GM21737 (cell line): ENCODE measurements around the gene IL3.
A peak's percentile ranks its signal among the peaks of the same experiment; 100 is the strongest.

Experiments used
- ATAC-seq: cut with Tn5 transposase; IDR thresholded peaks from one replicate; pipeline ENCODE4 v1.9.1; 2021; ENCODE audit warnings: mild to moderate bottlenecking, moderate library complexity; ENCODE audit not compliant: unreplicated experiment

The IL3 gene, protein sequence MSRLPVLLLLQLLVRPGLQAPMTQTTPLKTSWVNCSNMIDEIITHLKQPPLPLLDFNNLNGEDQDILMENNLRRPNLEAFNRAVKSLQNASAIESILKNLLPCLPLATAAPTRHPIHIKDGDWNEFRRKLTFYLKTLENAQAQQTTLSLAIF

GRCh38 chr5:132060501-132061161 lies at the start of gene IL3:
IL3 (plus strand) TSS chr5:132060655; CDS start chr5:132060707, 52 bp downstream.
- ATAC-seq = no peak

DNA sequence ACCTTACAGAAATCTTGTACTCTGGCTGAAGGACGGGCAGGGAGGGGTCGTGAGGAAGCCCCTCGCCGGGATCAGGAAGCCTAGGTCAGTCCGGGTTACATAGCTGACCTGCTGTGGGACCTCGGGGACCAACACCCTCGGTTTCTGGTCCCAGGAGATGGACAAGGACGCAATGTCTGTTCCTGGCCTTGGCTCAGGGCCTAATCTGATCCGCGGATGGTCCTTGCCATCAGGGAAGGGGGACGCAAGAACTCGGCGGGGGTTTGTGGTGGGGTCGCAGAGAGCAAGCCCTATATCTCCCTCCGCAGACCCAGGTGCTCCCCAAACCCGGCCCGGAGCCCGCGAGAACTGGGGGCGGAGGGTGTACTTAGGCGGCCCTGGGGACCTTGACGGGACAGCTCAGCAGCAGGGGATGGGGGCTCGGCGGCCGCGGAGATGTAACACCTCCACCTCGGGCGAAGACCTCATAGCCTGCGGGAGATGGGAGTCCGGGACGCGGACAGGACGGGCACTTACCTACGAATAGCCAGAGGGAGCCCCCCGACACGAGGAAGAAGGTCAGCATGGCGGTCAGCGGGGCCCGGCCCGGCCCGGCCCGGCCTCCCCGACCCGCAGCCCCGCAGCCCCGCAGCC lies 49.4 kb upstream of the IL3 start:
- no peak for ATAC-seq

GRCh38 chr5:132011622-132012343 lies 48.7 kb upstream of the IL3 start, which contains the start of gene ACSL6:
ACSL6 (minus strand) TSS chr5:132011658; CDS start chr5:132011553, 105 bp downstream.
- no peak for ATAC-seq

DNA sequence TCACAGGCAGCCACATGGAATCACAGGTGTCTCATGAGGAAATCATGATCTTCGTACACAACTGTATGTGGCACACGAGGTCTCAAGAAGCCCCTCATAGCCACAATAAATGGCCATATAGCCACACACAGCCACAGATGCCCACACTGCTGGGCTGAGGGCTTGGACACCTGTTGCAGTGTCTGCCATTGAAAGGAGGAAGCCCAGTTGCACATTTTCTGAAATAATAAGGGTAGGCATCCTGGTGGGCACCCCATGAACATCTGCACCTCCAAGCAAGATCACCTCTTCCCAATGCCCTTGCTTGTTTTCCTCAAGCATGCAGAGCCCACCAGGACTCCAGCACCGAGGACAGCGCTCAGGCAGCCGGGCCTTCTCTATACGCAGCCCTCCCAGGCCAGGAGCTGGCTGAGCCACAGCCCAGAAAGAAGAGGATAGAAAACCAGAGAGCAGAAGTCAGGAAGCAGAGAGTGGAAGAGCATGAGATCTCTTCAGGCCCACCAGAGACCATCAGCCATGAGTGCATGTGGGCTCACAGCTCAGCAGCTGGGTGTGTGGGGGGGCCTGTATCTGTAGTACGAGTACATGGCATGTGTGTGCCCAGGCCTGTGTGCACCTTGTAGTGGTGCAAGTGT lies 48.0 kb upstream of the IL3 start:
- no peak for ATAC-seq

DNA sequence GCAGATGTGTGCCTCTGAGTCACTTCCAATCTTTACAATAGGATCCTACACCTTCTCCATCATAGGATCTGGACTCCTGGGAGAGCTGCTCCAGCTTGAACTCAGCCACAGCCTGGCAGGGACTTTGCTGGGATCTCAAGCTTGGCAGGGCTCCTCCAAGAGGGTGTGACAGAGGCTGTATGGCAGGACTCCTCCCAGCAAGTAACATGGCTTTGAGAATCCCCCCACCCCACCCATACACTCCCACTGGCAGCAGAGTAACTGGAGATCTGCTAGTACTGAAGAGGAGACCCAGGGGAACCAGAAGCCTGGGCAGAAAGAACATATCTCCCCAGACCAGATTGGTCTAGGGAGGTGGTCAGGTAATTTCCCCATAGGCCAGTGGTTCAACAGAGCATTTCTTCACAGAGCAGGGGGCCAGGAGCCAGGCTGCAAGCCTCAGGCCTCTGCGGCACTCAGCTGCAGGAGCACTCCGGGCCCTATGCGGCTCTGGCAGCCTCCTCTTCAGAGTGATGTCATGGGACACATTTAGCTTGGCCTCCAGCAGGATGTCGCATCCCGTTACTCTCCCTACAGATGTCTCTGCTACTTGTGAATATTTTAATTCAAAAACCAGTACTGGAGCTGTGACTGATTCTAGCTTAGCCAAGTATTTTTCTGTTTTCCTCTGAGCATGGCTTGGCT lies 47.3 kb upstream of the IL3 start:
- no peak for ATAC-seq

- ATAC-seq = no peak
These were observed 46.7 kb upstream of the IL3 start for GRCh38 chr5:132013711-132014110.

- no peak for ATAC-seq
These were observed 43.7 kb upstream of the IL3 start for GRCh38 chr5:132016721-132017250.

DNA sequence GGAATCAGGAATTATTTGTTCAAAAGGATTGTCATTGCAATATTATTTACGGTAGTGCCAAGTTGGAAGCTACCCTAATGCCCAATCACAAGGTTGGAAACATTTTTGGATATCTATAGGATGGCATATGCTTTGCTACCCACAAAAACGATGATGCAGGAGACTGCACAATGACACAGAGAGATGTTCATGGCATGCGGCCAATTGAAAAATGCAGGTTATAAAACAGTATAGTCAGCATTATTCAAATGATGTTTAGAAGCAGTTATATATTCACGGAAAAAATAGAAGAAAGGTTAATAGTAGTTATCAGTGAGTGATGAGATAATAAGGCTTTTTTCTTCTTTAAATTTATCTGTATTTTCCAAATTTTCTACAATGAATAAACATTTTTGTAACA lies 43.1 kb upstream of the IL3 start:
- ATAC-seq = no peak

- no peak for ATAC-seq
These were observed 42.5 kb upstream of the IL3 start for GRCh38 chr5:132017738-132018625.

GRCh38 chr5:132019337-132019736 lies 41.1 kb upstream of the IL3 start:
- no peak for ATAC-seq

DNA sequence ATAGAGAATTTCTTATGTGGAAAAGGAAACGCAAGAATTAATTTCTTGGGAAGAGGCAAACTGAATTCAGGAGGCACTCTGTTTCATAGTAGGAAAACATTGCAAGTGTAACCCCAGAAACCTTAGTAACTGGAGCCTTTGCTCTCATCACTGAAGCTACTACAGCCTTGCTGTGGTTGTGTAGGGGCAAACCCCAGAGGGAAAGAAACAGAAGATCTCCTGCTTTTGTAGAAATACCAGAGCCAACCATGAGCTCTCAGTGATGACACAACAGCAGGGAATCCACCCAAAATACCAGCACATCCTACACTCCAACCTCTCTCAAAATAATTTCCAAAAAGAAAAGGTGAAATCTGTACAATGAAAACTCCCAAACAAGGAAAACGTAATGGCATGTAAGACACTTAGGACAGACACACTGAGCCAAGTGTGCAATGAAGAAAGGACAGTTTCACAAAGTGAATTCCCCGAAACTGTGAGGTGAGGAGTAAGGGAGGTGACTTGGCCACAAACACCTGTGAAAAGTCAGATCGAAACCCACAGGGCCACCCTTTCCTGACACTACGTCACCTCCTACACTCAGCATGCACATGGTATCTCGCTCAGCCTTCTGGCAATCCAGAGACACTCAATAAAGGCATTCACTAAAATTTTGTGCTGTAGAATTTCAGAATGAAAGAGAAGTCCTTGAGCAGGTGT lies 40.4 kb upstream of the IL3 start:
- ATAC-seq = peak; percentile 97

DNA sequence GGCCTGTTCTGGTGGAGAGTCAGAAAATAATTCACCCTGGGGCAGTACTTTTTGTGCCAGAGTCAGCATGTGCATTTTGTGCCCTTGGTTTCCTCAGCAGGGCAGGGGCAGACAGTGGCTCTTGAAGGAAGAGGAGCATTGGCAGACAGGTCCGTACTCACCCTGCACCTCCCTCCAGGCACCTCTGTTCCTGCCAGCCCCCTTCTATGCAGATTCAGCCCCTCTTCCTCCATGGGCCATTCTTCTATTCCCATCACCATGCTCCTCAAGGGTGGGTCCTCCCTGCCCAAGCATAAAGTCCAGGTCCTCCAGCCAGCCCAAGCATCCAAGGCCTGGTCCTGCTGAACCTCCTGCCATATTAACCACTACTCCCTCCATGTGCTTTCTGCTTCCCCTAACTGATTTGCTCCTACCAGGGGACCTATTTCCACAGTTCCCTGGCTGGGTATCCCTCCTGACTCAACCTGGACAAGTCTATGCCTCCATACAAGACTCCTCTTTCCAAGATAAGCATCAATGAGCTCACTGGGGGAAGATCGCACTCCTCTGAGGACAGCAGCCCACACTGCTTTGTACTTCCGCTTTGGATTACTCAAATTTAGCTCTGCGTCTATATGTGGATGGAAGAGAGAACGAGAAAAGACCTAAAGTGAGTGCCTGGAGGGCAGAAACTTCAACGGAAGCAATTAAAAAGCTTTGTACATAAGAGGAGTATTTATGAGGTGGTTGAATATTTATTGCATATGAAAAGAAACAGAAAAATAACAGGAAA lies 39.7 kb upstream of the IL3 start:
- no peak for ATAC-seq

- ATAC-seq = no peak
These were observed 38.8 kb upstream of the IL3 start for GRCh38 chr5:132021654-132022053.

DNA sequence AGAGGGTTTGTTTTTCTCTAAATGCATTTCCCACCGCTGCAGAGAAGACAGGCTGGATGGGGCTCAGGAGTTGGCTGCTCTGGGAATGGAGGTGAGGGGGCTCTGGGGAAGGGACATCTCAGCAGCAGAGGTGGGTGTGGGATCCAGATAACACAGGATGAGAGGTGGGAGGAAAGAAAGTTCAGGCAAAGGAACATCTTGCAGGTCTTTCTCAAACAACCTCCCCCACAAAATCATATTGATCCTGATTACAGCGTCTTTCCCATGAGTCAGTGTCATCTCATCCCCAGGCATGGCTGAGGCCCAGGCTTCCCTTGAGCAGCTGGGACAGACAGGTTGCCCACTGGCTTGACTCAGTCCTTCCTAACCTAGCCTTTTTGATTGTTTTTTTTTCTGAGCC lies 37.7 kb upstream of the IL3 start:
- no peak for ATAC-seq

- no peak for ATAC-seq
These were observed 37.0 kb upstream of the IL3 start for GRCh38 chr5:132023258-132024116.

DNA sequence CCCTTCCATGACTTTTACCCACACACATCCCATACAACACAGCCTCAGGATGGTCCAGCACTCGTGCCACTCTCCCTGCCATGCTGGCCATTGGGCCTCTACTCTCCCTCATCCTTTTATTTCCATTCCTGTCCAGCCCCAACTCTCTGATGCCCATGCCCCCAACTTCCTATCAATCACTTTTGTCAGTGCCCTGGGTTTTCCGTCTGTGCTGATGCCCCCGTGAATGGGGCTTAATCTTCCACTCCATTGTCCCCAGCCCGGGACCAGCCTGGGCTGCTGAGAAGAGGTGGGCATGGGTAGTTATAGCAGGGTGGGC lies 36.4 kb upstream of the IL3 start:
- no peak for ATAC-seq

GRCh38 chr5:132024789-132025402 lies 35.6 kb upstream of the IL3 start:
- no peak for ATAC-seq
